K562 (cell line): ENCODE measurements around the gene CRLF1. TPM values are rescaled to one million over a fixed set of nuclear protein-coding genes. Genes with fewer than 3 reads are reported as not detected.

Experiments
- ATF1 ChIP-seq, 2 experiments: fragments of 450-650 bp in 1 of 2; IDR thresholded peaks; 2 replicates each; pipeline ENCODE4 v1.6.1; 2016; ENCODE audit warnings: missing compliant biosample characterization in 1 of 2, missing genetic modification characterization in 1 of 2
- BCOR ChIP-seq: fragments of 450-650 bp; IDR thresholded peaks from 2 replicates; pipeline ENCODE4 v1.6.1; 2016
- FOXM1 ChIP-seq, 2 experiments: fragments of 450-650 bp in 1 of 2; sonication (generic) in 1 of 2; formaldehyde crosslinking in 1 of 2; IDR thresholded peaks; 2 replicates each; pipeline versions ENCODE4 v1.6.1 to v1.9.0; 2017 to 2022; ENCODE audit warnings: low read depth in 2 of 2, mild to moderate bottlenecking in 2 of 2, missing genetic modification reagents in 1 of 2, moderate library complexity in 1 of 2
- NONO ChIP-seq, 2 experiments: fragments of 200-400 bp in 1 of 2; fragments of 450-650 bp in 1 of 2; formaldehyde crosslinking in 1 of 2; IDR thresholded peaks; 2 replicates each; pipeline ENCODE4 v1.6.1; 2017; ENCODE audit warnings: low read depth in 2 of 2, mild to moderate bottlenecking in 2 of 2, moderate library complexity in 2 of 2, low read length in 1 of 2
- PHB2 ChIP-seq: fragments of 450-650 bp; IDR thresholded peaks from 2 replicates; pipeline ENCODE4 v1.6.1; 2017; ENCODE audit warnings: low read depth
- PRDM10 ChIP-seq: fragments of 450-650 bp; IDR thresholded peaks from 2 replicates; pipeline ENCODE4 v1.6.1; 2018; ENCODE audit not compliant: partially characterized antibody
- RBM14 ChIP-seq: fragments of 200-400 bp; formaldehyde crosslinking; IDR thresholded peaks from 2 replicates; pipeline ENCODE4 v1.6.1; 2018; ENCODE audit warnings: low read depth, mild to moderate bottlenecking, low read length, moderate library complexity, borderline replicate concordance; ENCODE audit not compliant: insufficient read depth
- REST ChIP-seq, 2 experiments: fragments of 450-650 bp; formaldehyde crosslinking in 1 of 2; IDR thresholded peaks; 2 replicates each; pipeline versions ENCODE4 v1.4.0 to v1.6.1; 2014 to 2020; ENCODE audit warnings: mild to moderate bottlenecking in 2 of 2, borderline replicate concordance in 1 of 2, low read depth in 1 of 2
- SMC3 ChIP-seq: conservative IDR thresholded peaks from 2 replicates; pipeline ENCODE4 v1.6.1; 2011; ENCODE audit warnings: low read depth, low read length, improper control_type of control experiment; ENCODE audit not compliant: insufficient read depth
- THRB ChIP-seq: fragments of 450-650 bp; formaldehyde crosslinking; conservative IDR thresholded peaks from 2 replicates; pipeline ENCODE4 v1.4.0; 2022; ENCODE audit warnings: mild to moderate bottlenecking, missing genetic modification characterization
- ZNF197 ChIP-seq: fragments of 200-800 bp; sonication (Bioruptor generic); IDR thresholded peaks from 2 replicates; pipeline ENCODE4 v1.6.1; 2016; ENCODE audit warnings: low read depth, missing genetic modification characterization, missing compliant biosample characterization
- ZNF766 ChIP-seq: fragments of 200-800 bp; sonication (Bioruptor generic); conservative IDR thresholded peaks from 2 replicates; pipeline ENCODE4 v1.6.1; 2016; ENCODE audit warnings: missing genetic modification characterization, missing compliant biosample characterization
- polyA plus RNA-seq, 8 experiments: library from polyadenylated mRNA; depleted of rRNA in 4 of 8; stranded (reverse) in 5 of 8; unstranded in 3 of 8; fragments of >200 nt; fragmentation: Nextera tagmentation in 2 of 8; fragmentation: Illumina TruSeq in 1 of 8; extraction: Ambion mirVana in 2 of 8; extraction: Trizol in 1 of 8; gene quantifications; 2 replicates each; pipeline versions ENCODE4 v1.2.1 to v1.2.3, GENCODE V29; 2011 to 2014; ENCODE audit warnings: inconsistent platforms in 1 of 8, missing spikeins in 1 of 8
- total RNA-seq, 7 experiments: library from RNA; depleted of rRNA in 6 of 7; stranded (reverse); fragments of >200 nt in 6 of 7; fragmentation: Illumina TruSeq in 2 of 7; extraction: Trizol in 2 of 7; gene quantifications; 2 replicates each; pipeline versions ENCODE4 v1.2.1 to v1.2.3, GENCODE V29; 2011 to 2021; ENCODE audit warnings: low replicate concordance in 1 of 7

CRLF1 gene
- total and polyA plus RNA-seq, 9 of the 15 experiments (the other 6 are each of a cell fraction or from before 2014, with no cell fraction given) = 0.85 to 3.6 (median 1.7) TPM

DNA sequence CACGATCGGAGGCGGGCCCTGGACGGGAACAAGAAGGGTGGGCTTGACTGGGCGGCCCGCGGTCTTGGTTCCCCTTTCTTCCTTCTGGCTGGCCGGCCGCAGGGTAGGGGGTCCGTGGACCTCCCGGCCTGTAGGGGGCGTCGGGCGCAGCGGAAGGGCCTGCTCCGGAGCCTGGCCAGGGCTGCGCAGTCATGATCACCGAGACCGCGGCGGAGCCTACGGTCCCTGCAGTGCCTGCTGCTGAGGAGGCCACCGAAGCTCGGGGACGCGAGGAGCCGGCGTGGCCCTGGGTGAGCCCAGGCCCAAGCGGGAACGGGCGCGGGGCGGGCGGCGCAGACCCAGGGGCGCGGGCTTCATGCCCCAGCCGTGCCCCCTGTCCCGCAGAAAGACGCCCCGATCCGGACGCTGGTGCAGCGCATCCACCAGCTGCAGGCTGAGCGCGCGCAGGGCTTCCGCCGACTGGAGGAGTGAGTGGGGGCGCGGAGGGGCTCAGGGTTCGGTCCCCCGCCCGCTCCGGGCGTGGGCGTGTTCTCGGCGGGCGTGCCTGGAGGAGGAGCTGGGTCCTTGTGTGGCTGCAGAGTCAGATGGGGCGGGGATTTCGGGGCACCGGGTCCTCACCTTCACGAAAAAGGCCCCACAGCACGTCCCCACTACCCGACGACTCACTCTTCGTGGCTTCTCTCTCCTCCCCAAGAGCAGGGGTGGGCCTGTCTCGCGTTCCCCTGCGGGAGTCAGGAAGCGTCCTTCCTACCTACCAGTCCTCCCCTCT lies 17.8 kb downstream of the CRLF1 start, which contains the start of gene REX1BD (continued):
- no peak; the same call in 1 of the 2 replicates for TF ChIP-seq REST (IDR thresholded peaks at IDR 0.05; ENCODE audit: borderline replicate concordance)
- TF ChIP-seq REST (CRISPR knock-in tag; IDR thresholded peaks at IDR 0.05; ENCODE audit: low read depth) = no peak; the same call in 1 of the 2 replicates
- peak; percentile 70 to 78; a peak in 3 of 4 replicates for TF ChIP-seq NONO (IDR thresholded peaks at IDR 0.05; ENCODE audit: low read depth in 2 of 2, low read length in 1 of 2)
- no peak for TF ChIP-seq ATF1 (CRISPR knock-in tag; IDR thresholded peaks at IDR 0.05)
- peak; percentile 71 for TF ChIP-seq ATF1 (tag; IDR thresholded peaks at IDR 0.05)
- peak; percentile 10 for TF ChIP-seq PRDM10
- TF ChIP-seq BCOR = peak; percentile 81
- TF ChIP-seq ZNF197 (CRISPR knock-in tag) = no peak
- TF ChIP-seq FOXM1 (IDR thresholded peaks at IDR 0.05; ENCODE audit: low read depth) = peak; percentile 67
- peak; percentile 27; the same call in 1 of the 2 replicates for TF ChIP-seq FOXM1 (CRISPR knock-in tag; IDR thresholded peaks at IDR 0.05; ENCODE audit: low read depth)
- TF ChIP-seq ZNF766 = peak; percentile 68; the same call in 1 of the 2 replicates
- TF ChIP-seq RBM14 = 0 out of 2 replicates have a peak, but pooled peaks have one; percentile 32
- no peak for TF ChIP-seq SMC3
- TF ChIP-seq PHB2 = no peak
- no peak for TF ChIP-seq THRB (CRISPR knock-in tag)
